ENCODE results near the gene JMJD1C. TPM values are rescaled to one million over a fixed set of nuclear protein-coding genes. Genes with fewer than 3 reads are reported as not detected.

JMJD1C gene
- total RNA-seq, 6 experiments from 2014 or later = 29.6 to 53.3 (median 38.2) TPM

DNA sequence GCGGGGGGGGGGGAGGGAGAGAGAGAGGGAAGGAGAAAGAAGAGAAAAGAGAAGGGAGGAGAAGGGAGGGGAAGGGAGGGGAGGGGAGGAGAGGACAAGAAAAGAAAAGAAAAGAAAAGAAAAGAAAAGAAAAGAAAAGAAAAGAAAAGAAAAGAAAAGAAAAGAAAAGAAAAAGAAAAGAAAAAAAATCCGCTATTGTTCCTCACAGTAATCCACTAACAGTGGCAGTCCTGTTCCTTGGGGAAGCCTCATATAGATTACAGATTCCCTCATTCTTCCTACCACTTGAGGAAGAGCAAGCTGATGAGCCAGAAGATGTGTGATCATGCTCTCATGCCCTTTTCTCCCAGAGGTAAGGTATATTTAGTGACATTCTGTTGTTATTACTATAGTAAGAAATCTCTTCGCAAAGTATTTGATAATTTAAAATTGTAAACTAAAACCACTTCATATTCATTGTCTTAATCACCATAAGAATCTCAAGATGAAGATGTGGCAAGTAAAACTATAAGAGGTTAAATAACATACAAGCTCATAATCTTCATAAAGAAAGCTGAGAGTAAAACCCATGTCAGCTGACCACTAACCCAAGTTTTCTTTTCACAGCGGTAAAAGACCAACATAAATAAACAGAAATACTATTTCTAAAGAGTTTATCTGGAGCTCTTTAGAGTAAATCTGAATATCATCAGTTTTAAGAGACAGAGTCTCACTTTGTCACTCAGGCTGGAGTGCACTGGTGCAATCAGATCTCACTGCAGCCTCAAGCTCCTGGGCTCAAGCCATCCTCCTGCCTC, 128.1 kb downstream of the JMJD1C start:
- no peak for DNase-seq
- no peaks in the 10 kb centered on the region for H3K27me3 ChIP-seq
- 95% methylated on average over 3 of the region's 4 CpGs for WGBS (ENCODE audit: insufficient coverage, low coverage, low lambda C conversion rate, missing lambda C conversion rate)
- H3K36me3 ChIP-seq = no peaks in the 10 kb centered on the region
- no peak overlapping the region for H3K4me3 ChIP-seq
- TF ChIP-seq, protein P1, sequence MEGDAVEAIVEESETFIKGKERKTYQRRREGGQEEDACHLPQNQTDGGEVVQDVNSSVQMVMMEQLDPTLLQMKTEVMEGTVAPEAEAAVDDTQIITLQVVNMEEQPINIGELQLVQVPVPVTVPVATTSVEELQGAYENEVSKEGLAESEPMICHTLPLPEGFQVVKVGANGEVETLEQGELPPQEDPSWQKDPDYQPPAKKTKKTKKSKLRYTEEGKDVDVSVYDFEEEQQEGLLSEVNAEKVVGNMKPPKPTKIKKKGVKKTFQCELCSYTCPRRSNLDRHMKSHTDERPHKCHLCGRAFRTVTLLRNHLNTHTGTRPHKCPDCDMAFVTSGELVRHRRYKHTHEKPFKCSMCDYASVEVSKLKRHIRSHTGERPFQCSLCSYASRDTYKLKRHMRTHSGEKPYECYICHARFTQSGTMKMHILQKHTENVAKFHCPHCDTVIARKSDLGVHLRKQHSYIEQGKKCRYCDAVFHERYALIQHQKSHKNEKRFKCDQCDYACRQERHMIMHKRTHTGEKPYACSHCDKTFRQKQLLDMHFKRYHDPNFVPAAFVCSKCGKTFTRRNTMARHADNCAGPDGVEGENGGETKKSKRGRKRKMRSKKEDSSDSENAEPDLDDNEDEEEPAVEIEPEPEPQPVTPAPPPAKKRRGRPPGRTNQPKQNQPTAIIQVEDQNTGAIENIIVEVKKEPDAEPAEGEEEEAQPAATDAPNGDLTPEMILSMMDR (IDR thresholded peaks at IDR 0.05) = no peak
- no peak for TF ChIP-seq POLR2A (IDR thresholded peaks at IDR 0.05)
- peaks cover 0 to 4% (median 0%) of the 10 kb centered on the region in 4 donors for H3K4me1 ChIP-seq
- H3K9me3 ChIP-seq = no peaks in the 10 kb centered on the region
- H3K27ac ChIP-seq = no peak overlapping the region
- intact Hi-C loops (cut with DNase I) = no loop called here
- no peak for ATAC-seq

DNA sequence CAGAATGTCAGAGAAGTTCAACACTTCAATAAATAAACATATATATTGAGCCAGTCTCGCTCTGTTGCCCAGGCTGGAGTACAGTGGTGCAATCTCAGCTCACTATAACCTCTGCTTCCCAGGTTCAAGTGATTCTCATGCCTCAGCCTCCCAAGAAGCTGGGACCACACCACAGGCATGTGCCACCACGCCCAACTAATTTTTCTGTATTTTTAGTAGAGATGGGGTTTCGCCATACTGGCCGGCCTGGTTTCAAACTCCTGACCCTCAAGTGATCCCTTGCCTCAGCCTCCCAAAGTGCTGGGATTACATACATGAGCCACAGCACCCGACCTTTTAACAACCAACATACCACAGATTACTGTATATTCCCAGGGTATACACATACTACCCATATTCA, 134.2 kb downstream of the JMJD1C start:
- TF ChIP-seq POLR2A (IDR thresholded peaks at IDR 0.05) = no peak
- TF ChIP-seq, protein P1 (IDR thresholded peaks at IDR 0.05) = no peak
- 89% methylated on average over 5 of the region's 5 CpGs for WGBS (ENCODE audit: insufficient coverage, low coverage, low lambda C conversion rate, missing lambda C conversion rate)
- Histone ChIP-seq H3K36me3 (no peaks in the 10 kb centered on the region), H3K27me3 (no peaks in the 10 kb centered on the region), H3K4me3 (no peak overlapping the region), H3K27ac (no peak overlapping the region), H3K4me1 (no peaks in the 10 kb centered on the region), H3K9me3 (no peaks in the 10 kb centered on the region)
- intact Hi-C loops (cut with DNase I) = no loop called here
- ATAC-seq = no peak
- DNase-seq = no peak

DNA sequence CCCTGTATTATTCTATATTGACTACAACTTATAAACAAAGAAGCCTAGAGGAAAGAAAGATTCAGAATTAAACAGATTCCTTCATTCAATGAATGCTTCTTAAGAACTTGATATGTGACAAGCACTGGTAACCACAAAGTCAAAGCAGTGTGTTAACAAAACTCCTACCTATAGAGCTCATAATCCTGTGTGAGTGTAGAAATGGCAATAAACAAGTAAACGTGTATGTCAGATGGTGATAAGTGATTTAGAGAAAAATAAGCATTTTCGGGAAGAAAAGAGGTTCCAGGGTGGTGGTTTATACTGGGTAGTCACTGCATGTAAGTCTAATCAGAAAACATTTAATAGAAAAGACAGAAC, 141.3 kb downstream of the JMJD1C start:
- DNase-seq (no peak), ATAC-seq (no peak)
- no peaks in the 10 kb centered on the region for H3K36me3 ChIP-seq
- no peak overlapping the region for H3K27ac ChIP-seq
- no peaks in the 10 kb centered on the region for H3K27me3 ChIP-seq
- 91% methylated on average over 2 of the region's 2 CpGs for WGBS (ENCODE audit: insufficient coverage, low coverage, low lambda C conversion rate, missing lambda C conversion rate)
- H3K4me3 ChIP-seq = no peak overlapping the region
- intact Hi-C loops (cut with DNase I) = no loop called here
- H3K4me1 ChIP-seq = no peaks in the 10 kb centered on the region
- H3K9me3 ChIP-seq = no peaks in the 10 kb centered on the region
- TF ChIP-seq POLR2A (IDR thresholded peaks at IDR 0.05) = no peak
- TF ChIP-seq, protein P1 (IDR thresholded peaks at IDR 0.05) = no peak

DNA sequence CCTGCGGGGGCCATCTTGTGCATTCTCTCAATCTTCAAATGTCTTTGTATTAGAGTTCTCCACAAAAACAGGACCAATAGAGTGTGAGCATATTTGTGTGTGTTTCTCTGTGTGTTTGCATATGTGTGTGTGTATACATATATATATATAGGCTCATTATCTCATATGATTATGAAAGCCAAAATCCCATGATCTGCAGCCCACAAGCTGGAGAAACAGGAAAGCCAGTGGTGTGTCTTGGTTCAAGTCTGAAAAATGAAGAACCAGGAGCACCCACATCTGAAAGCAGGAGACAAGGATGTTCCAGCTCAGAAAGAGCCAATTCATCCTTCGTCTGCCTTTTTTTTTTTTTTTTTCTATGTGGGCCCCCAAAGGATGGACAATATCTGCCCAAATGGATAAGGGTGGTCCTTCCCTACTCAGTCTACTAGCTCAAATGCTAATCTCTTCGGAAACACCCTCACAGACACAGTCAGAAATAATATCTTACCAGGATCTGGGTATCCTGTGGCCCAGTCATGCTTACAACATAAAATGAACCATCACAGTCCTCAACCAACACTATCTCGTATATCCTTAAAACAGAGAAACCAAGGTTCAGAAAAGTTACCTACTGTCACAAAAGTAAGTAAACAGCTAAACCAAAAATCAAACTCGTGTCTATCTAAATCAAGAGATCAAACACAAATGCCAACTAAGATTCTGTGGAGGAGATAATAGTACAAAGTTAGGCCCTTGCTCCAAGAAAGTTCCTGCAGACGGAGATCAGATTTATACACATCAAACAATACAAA, 141.9 kb downstream of the JMJD1C start:
- Histone ChIP-seq H3K27me3 (no peaks in the 10 kb centered on the region), H3K36me3 (no peaks in the 10 kb centered on the region), H3K4me1 (no peaks in the 10 kb centered on the region), H3K4me3 (no peak overlapping the region), H3K9me3 (no peaks in the 10 kb centered on the region), H3K27ac (no peak overlapping the region)
- intact Hi-C loops (cut with DNase I) = no loop called here
- no peak for TF ChIP-seq POLR2A (IDR thresholded peaks at IDR 0.05)
- TF ChIP-seq, protein P1 (IDR thresholded peaks at IDR 0.05) = no peak
- 93% methylated on average over 6 of the region's 6 CpGs for WGBS (ENCODE audit: insufficient coverage, low coverage, low lambda C conversion rate, missing lambda C conversion rate)
- DNase-seq = no peak
- ATAC-seq = no peak
